Stomach (tissue), 4 donors: Measurements from ENCODE around the gene CLIC5.

ENCODE experiments used
- CTCF ChIP-seq, 7 experiments: fragments of 450-650 bp in 4 of 7; fragments of 200-600 bp in 3 of 7; sonication (generic) in 3 of 7; IDR thresholded peaks; one replicate each; pipeline ENCODE4 v1.5.1; 2016 to 2019; ENCODE audit warnings: antibody characterized with exemption in 7 of 7, control low read depth in 2 of 7, mild to moderate bottlenecking in 1 of 7
- POLR2A ChIP-seq, 4 donors: fragments of 450-650 bp; IDR thresholded peaks; one replicate each; pipeline ENCODE4 v1.6.1; 2016; ENCODE audit warnings: antibody characterized with exemption in 4 of 4, control low read depth in 2 of 4, mild to moderate bottlenecking in 1 of 4, moderate library complexity in 1 of 4
- POLR2AphosphoS5 ChIP-seq, 3 donors: sonication (generic); formaldehyde crosslinking; IDR thresholded peaks; one replicate each; pipeline ENCODE4 v1.6.1; 2016; ENCODE audit warnings: antibody characterized with exemption in 3 of 3

- TF ChIP-seq CTCF (IDR thresholded peaks at IDR 0.05) (no peak), POLR2AphosphoS5 (IDR thresholded peaks at IDR 0.05) (no peak), POLR2A (IDR thresholded peaks at IDR 0.05) (no peak)
These were observed 19.6 kb upstream of the CLIC5 start for GRCh38 chr6:46035242-46035641.
